ENCODE measurements around the gene EPHA10.

DNA sequence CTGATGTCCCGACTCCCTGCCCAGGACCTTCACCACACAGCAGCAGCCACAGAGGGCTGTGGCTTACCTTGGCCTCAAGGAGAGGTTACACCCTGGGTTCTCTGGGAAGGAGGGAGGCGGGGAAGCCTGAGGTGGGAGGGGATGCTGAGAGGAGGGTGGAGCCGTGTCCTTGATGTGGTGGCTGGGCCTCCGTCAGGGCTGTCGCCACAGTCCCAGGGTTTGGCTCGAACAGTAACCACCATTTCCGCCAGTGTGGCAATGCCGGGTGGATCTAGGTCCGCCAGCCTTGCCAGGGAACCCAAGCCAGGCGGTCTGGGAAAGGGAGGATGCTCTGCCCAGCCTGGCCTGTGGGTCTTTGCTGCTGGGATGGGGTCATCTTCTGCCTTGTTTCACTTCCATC lies 91.0 kb downstream of the EPHA10 start:
- no peak for TF ChIP-seq CTCF (IDR thresholded peaks at IDR 0.05; ENCODE audit: low read length)
- TF ChIP-seq EZH2 (IDR thresholded peaks at IDR 0.05; ENCODE audit: borderline replicate concordance, low read length): no peak
